Measurements from ENCODE around the gene POU2F1. TPM values are rescaled to one million over a fixed set of nuclear protein-coding genes. Genes with fewer than 3 reads are reported as not detected.
"Not testable (repeated sequence)": the region's sequence is repeated elsewhere in the genome, so short reads cannot be mapped to it uniquely, and the experiment has no call there.

POU2F1 gene
- total and polyA plus RNA-seq, 9 donors = 3.9 to 24.6 (median 17.0) TPM

- Histone ChIP-seq H3K4me3 (no peak overlapping the region), H3K36me3 (no peaks in the 10 kb centered on the region), H3K27me3 (no peaks in the 10 kb centered on the region), H3K9me3 (no peaks in the 10 kb centered on the region), H3K4me1 (ENCODE audit: insufficient read depth) (no peaks in the 10 kb centered on the region), H3K27ac (no peak overlapping the region)
- TF ChIP-seq EP300 (IDR thresholded peaks at IDR 0.05) (no peak), CTCF (IDR thresholded peaks at IDR 0.05) (no peak), POLR2A (IDR thresholded peaks at IDR 0.05) (no peak)
- WGBS, 3 donors = 95 to 98% (median 97%) methylated on average over 3 of the region's 3 CpGs
- intact Hi-C loops (cut with DNase I) = no loop called here
- DNase-seq = no peak
These were observed 96.8 kb downstream of the POU2F1 start for GRCh38 chr1:167317463-167317862.

DNA sequence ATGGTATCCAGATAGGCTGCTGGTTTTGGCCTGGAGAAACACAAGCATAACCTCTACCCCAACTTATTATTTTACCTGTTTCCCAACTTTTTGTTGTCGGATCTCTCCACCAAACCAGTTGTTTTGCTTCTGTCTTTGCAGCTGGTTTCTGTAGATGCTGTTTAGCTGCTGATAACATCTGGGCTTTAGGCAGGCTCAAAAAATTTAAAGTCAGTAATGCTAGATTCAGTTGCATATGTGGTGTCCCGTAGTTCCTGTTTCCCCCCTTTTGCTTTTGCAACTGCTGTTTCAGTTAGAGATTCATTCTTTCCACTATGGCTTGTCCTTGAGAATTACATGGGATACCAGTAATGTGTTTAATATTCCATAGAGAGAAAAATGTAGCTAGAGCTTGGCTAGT is 98.5 kb downstream of the POU2F1 start:
- H3K27me3 ChIP-seq; H3K9me3 ChIP-seq; H3K27ac ChIP-seq; DNase-seq; H3K4me1 ChIP-seq (ENCODE audit: insufficient read depth); H3K4me3 ChIP-seq; H3K36me3 ChIP-seq; intact Hi-C loops (cut with DNase I): not testable (repeated sequence)
- WGBS, 3 donors = 96 to 98% (median 98%) methylated on average over 2 of the region's 2 CpGs

DNA sequence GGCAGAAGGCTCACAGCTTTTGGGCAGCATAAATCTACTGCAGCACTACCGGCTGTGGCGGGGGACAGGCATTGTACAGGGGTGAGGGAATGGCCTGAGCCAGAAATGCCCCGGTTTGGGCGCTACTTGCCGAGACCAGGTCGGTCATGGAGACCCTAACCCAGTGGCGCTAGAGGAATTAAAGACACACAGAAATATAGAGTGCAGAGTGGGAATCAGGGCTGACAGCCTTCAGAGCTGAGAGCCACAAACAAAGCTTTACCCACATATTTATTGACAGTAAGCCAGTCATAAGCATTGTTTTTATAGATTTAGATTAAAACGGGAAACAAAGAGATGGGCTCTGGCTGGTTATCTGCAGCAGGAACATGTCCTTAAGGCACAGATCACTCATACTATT is 101.8 kb downstream of the POU2F1 start:
- DNase-seq = no peak
- Histone ChIP-seq H3K4me1 (ENCODE audit: insufficient read depth) (no peaks in the 10 kb centered on the region), H3K36me3 (no peaks in the 10 kb centered on the region), H3K9me3 (peaks cover 0 to 3% of the 10 kb centered on the region in 2 donors), H3K4me3 (no peak overlapping the region), H3K27me3 (no peaks in the 10 kb centered on the region), H3K27ac (no peak overlapping the region)
- TF ChIP-seq EP300 (IDR thresholded peaks at IDR 0.05) (no peak), POLR2A (IDR thresholded peaks at IDR 0.05) (no peak), CTCF (IDR thresholded peaks at IDR 0.05) (no peak)
- WGBS, 3 donors = 98 to 99% (median 98%) methylated on average over 8 of the region's 8 CpGs
- intact Hi-C loops (cut with DNase I) = no loop called here

DNA sequence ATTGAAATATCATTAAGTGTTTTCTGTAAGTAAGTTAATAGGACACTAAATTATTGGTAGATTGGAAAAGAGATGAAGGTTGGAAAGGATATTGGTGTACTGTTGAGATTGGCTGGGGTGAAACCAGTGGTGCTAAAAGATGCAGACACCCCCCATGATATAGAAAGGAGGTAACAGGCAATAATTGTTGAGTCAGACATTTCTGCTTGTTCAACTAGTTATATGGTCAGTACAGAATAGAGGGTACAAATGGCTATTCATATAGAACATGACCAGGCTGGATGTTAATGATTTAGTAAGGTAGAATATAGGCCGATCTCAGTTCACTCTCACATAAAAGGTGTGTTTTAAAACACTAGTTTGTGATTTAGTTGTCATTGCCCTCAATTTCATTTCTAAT is 104.5 kb downstream of the POU2F1 start:
- intact Hi-C loops (cut with DNase I) = no loop called here
- Histone ChIP-seq H3K9me3 (peaks cover 0 to 3% of the 10 kb centered on the region in 2 donors), H3K27me3 (no peaks in the 10 kb centered on the region), H3K4me3 (no peak overlapping the region), H3K27ac (no peak overlapping the region), H3K4me1 (ENCODE audit: insufficient read depth) (no peaks in the 10 kb centered on the region), H3K36me3 (no peaks in the 10 kb centered on the region)
- no peak for DNase-seq
- WGBS, 3 donors = 96 to 98% (median 98%) methylated on average over 1 of the region's 1 CpG
- TF ChIP-seq POLR2A (IDR thresholded peaks at IDR 0.05) = no peak
- TF ChIP-seq EP300 (IDR thresholded peaks at IDR 0.05) = no peak
- no peak for TF ChIP-seq CTCF (IDR thresholded peaks at IDR 0.05)

GRCh38 chr1:167328306-167328815 is 107.7 kb downstream of the POU2F1 start:
- WGBS, 3 donors = 61 to 64% (median 62%) methylated on average over 4 of the region's 4 CpGs
- Histone ChIP-seq H3K4me3 (no peak overlapping the region), H3K9me3 (no peaks in the 10 kb centered on the region), H3K36me3 (no peaks in the 10 kb centered on the region), H3K27ac (no peak overlapping the region), H3K4me1 (ENCODE audit: insufficient read depth) (no peaks in the 10 kb centered on the region), H3K27me3 (no peaks in the 10 kb centered on the region)
- no peak for DNase-seq
- no peak for TF ChIP-seq CTCF (IDR thresholded peaks at IDR 0.05)
- no peak for TF ChIP-seq POLR2A (IDR thresholded peaks at IDR 0.05)
- no peak for TF ChIP-seq EP300 (IDR thresholded peaks at IDR 0.05)
- intact Hi-C loops (cut with DNase I) = no loop called here

All from ovary (tissue), 9 donors.